RWPE1 (cell line): ENCODE results near the gene UNC79.

Experiments
- CTCF ChIA-PET: fragments of 350-600 bp; sonication (Branson Sonifier 250); formaldehyde crosslinking; extraction: SDS; loops from one replicate; lab custom pipeline; 2021; lab: Yijun Ruan, JAX
- POLR2A ChIA-PET: fragments of 400-600 bp; formaldehyde crosslinking; extraction: SDS; loops from one replicate; lab custom pipeline; 2020; ENCODE audit warnings: antibody characterized with exemption; ENCODE audit not compliant: low non-redundant PET; lab: Yijun Ruan, JAX
- DNase-seq: peaks from one replicate; pipeline ENCODE4 v3.0.0; 2012; ENCODE audit warnings: low spot score
- H3K27ac ChIP-seq: fragments of 450-650 bp; 2 replicates; pipeline ENCODE4 v1.5.1; 2017
- CTCF ChIP-seq: fragments of 450-650 bp; conservative IDR thresholded peaks from 2 replicates; pipeline ENCODE4 v1.5.1; 2017; ENCODE audit warnings: low read depth, mild to moderate bottlenecking

The UNC79 gene

GRCh38 chr14:93752980-93753561 is 322.3 kb downstream of the UNC79 start:
- POLR2A ChIA-PET, result no interaction called here
- no peak overlapping the region for H3K27ac ChIP-seq
- TF ChIP-seq CTCF, result no peak
- DNase-seq, result no peak
- CTCF ChIA-PET, result no interaction called here

- DNase-seq, result no peak
- POLR2A ChIA-PET, result no interaction called here
- TF ChIP-seq CTCF, result no peak
- H3K27ac ChIP-seq, result no peak overlapping the region
- CTCF ChIA-PET, result no interaction called here
Observed at GRCh38 chr14:93753647-93754046, 322.9 kb downstream of the UNC79 start.

GRCh38 chr14:93757206-93757605 is 326.5 kb downstream of the UNC79 start:
- POLR2A ChIA-PET, result no interaction called here
- CTCF ChIA-PET, result interaction anchor here (0.6 kb wide), 2 partner anchors 12 to 262 kb away, joined by 3 read pairs; no protein-coding TSS in a partner anchor
- no peak for DNase-seq
- no peak for TF ChIP-seq CTCF
- H3K27ac ChIP-seq, result no peak overlapping the region
